Renal cortex interstitium (tissue), 11 donors: Measurements from ENCODE around the gene OPN1LW. TPM values are rescaled to one million over a fixed set of nuclear protein-coding genes. Genes with fewer than 3 reads are reported as not detected.
"Not testable (repeated sequence)": the region's sequence is repeated elsewhere in the genome, so short reads cannot be mapped to it uniquely, and the experiment has no call there.

Experiments used
- DNase-seq, 11 donors: peaks; one replicate each; pipeline ENCODE4 v3.0.0-alpha.2; 2013; ENCODE audit warnings: low read depth in 9 of 11, low spot score in 4 of 11; ENCODE audit errors: extremely low read depth in 1 of 11
- polyA plus RNA-seq, 3 donors: library from polyadenylated mRNA; unstranded; fragments of 120-200 nt; gene quantifications; one replicate each; pipeline ENCODE4 v1.2.1, GENCODE V29; 2013; ENCODE audit not compliant: insufficient read length in 3 of 3

Gene OPN1LW
- polyA plus RNA-seq, 3 donors: not detected

- DNase-seq: not testable (repeated sequence)
These were observed 38.3 kb downstream of the OPN1LW start, which contains the start of gene OPN1MW for GRCh38 chrX:154182296-154182695. Gene OPN1MW, plus strand, starts transcription at chrX:154182596. Its CDS starts 82 bp downstream, at chrX:154182678.

GRCh38 chrX:154183794-154184193 is 39.8 kb downstream of the OPN1LW start:
- not testable (repeated sequence) for DNase-seq

GRCh38 chrX:154192846-154193245 is 48.8 kb downstream of the OPN1LW start:
- DNase-seq: not testable (repeated sequence)

- DNase-seq: not testable (repeated sequence)
These were observed 50.3 kb downstream of the OPN1LW start for GRCh38 chrX:154194316-154194715.

GRCh38 chrX:154196466-154196865 is 52.4 kb downstream of the OPN1LW start:
- not testable (repeated sequence) for DNase-seq

Other genes with a start within 250 kb of the OPN1LW start
- 1 to 10 TPM in 2 of 3 donors, under 1 TPM in 1; 0.78 to 2.2 (median 1.7) TPM for gene AVPR2, start 239.6 kb upstream of the OPN1LW start, polyA plus RNA-seq
- gene ARHGAP4, start 218.0 kb upstream of the OPN1LW start, polyA plus RNA-seq: 10 to 100 TPM; 21.5 to 43.5 (median 32.8) TPM
- 10 to 100 TPM; 53.0 to 78.0 (median 77.5) TPM for gene NAA10, start 209.2 kb upstream of the OPN1LW start, polyA plus RNA-seq
- 10 to 100 TPM; 17.5 to 28.4 (median 20.8) TPM for gene RENBP, start 199.6 kb upstream of the OPN1LW start, polyA plus RNA-seq
- gene HCFC1, start 172.4 kb upstream of the OPN1LW start, polyA plus RNA-seq: 10 to 100 TPM; 40.8 to 52.0 (median 45.7) TPM
- 1 to 10 TPM; 5.3 to 9.2 (median 7.5) TPM for gene TMEM187, start 171.5 kb upstream of the OPN1LW start, polyA plus RNA-seq
- 10 to 100 TPM; 52.0 to 69.7 (median 62.3) TPM for gene IRAK1, start 124.3 kb upstream of the OPN1LW start, polyA plus RNA-seq
- gene MECP2, start 46.5 kb upstream of the OPN1LW start, polyA plus RNA-seq: 10 to 100 TPM; 27.1 to 34.2 (median 32.7) TPM
- not detected for gene OPN1MW, start 38.4 kb downstream of the OPN1LW start, polyA plus RNA-seq
- gene OPN1MW2, start 75.5 kb downstream of the OPN1LW start, polyA plus RNA-seq: not detected
- gene OPN1MW3, start 113.3 kb downstream of the OPN1LW start, polyA plus RNA-seq: not detected
- gene TEX28, start 150.9 kb downstream of the OPN1LW start, polyA plus RNA-seq: not detected
- gene TKTL1, start 151.6 kb downstream of the OPN1LW start, polyA plus RNA-seq: under 1 TPM; 0.22 to 0.52 (median 0.24) TPM
- gene FLNA, start 230.4 kb downstream of the OPN1LW start, polyA plus RNA-seq: 100 to 1,000 TPM; 412 to 595 (median 545) TPM
- 10 to 100 TPM; 71.3 to 97.8 (median 78.0) TPM for gene EMD, start 235.1 kb downstream of the OPN1LW start, polyA plus RNA-seq